ENCODE results near the gene MICALL2.

Gene MICALL2

GRCh38 chr7:1415389-1415990, 43.8 kb downstream of the MICALL2 start:
- H3K4me3 ChIP-seq (replicated peaks; ENCODE audit: low read depth, low read length) = no peak overlapping the region
- TF ChIP-seq, protein P1, sequence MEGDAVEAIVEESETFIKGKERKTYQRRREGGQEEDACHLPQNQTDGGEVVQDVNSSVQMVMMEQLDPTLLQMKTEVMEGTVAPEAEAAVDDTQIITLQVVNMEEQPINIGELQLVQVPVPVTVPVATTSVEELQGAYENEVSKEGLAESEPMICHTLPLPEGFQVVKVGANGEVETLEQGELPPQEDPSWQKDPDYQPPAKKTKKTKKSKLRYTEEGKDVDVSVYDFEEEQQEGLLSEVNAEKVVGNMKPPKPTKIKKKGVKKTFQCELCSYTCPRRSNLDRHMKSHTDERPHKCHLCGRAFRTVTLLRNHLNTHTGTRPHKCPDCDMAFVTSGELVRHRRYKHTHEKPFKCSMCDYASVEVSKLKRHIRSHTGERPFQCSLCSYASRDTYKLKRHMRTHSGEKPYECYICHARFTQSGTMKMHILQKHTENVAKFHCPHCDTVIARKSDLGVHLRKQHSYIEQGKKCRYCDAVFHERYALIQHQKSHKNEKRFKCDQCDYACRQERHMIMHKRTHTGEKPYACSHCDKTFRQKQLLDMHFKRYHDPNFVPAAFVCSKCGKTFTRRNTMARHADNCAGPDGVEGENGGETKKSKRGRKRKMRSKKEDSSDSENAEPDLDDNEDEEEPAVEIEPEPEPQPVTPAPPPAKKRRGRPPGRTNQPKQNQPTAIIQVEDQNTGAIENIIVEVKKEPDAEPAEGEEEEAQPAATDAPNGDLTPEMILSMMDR (IDR thresholded peaks at IDR 0.05; ENCODE audit: low read length, missing control alignments) = no peak
- DNase-seq (ENCODE audit: low read depth) = no peak

GRCh38 chr7:1413936-1414639, 45.2 kb downstream of the MICALL2 start:
- TF ChIP-seq, protein P1 (IDR thresholded peaks at IDR 0.05; ENCODE audit: low read length, missing control alignments) = no peak

DNA sequence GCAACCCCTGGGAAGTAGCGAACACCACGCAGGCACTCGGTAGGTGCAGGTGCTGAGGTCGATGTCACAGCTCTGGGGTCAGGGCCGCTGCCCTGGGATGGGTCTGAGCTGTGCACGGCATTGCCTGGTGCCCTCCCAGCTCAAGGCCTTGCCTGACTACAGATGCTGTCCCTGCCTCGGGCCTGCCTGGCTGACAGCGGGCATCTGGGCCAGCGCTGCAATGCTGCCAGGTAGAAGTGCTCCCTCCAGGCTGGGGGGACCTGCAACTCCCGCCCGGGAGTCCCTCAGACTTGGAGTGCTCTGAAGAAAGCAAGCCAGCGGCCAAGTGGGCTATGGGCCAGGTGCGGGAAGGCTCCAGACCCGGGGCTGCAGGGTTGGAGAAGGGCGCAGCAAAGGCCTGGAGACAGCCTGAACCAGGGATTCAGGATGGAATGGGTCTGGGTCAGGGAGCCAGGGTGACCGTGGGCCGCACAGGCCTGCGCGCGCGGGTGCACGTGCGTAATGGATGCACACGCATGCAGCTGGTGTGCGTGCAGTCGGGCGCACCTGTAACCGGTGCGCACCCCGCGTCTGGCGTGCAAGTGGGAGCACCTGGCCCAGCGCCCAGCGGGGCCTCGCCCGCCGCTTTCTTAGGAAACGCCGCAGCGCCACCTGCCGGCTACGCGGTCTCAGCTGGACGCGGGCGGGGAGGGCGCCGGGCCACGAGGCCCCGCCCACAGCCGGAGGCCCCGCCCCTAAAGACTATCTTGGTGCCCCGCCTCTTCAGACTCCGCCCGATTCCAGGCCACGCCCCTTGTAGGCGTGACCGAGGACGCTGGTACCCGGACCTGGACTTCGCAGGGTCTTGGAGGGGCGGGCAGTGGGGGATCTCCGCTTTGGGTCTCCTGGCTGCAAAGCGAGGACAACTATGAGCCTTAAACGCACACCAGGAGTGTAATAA, 46.7 kb downstream of the MICALL2 start:
- TF ChIP-seq, protein P1 (IDR thresholded peaks at IDR 0.05; ENCODE audit: low read length, missing control alignments) = peak; percentile 36
- H3K4me3 ChIP-seq (replicated peaks; ENCODE audit: low read depth, low read length) = no peak overlapping the region

More at GRCh38 chr7:1413936-1414639, 45.2 kb downstream of the MICALL2 start:
- no peak for DNase-seq (ENCODE audit: low read depth)
- no peak overlapping the region for H3K4me3 ChIP-seq (replicated peaks; ENCODE audit: low read depth, low read length)

DNA sequence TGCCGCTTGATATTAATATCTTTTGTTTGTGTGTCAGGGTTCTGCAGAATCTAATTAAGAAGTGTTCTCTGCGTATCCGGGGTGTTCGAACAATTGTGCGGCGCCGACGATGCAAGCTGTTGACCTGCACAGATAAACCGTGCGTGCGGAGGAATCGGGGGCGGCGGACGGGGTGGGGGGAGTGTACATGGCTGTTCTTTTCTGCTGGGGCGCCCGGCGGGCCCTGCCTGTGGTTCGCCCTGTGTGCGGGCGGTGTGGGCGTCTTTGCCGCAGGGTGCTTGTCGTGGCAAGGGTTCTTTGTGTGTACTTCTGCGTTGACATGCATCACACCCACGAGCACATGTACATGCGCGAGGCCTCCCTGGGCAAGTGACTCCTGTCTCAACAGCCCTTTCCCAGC, 47.9 kb downstream of the MICALL2 start:
- TF ChIP-seq, protein P1 (IDR thresholded peaks at IDR 0.05; ENCODE audit: low read length, missing control alignments) = no peak

More for the DNA sequence above, 46.7 kb downstream of the MICALL2 start:
- DNase-seq (ENCODE audit: low read depth) = peak; percentile 83

DNA sequence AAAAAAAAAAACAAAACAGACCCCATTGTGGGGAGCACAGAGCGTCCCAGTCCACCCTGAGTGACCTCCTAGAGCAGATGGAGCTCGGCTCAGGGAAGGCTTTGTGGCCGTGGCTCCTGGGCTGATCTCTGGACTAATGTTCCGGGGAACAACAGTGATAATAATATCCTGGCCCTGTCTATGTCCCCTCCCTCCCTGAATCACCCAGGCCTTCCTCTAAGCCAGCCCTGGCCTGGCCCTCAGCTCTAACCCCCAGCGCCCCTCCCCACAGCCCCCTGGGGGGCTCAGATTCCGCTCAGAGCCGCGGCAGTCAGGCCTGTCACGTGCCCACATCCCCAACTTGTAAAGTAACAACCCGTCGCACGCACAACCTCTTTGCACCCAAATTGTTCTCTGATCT, 48.3 kb downstream of the MICALL2 start:
- no peak overlapping the region for H3K4me3 ChIP-seq (replicated peaks; ENCODE audit: low read depth, low read length)
- TF ChIP-seq, protein P1 (IDR thresholded peaks at IDR 0.05; ENCODE audit: low read length, missing control alignments) = no peak
- no peak for DNase-seq (ENCODE audit: low read depth)

More for the DNA sequence above, 47.9 kb downstream of the MICALL2 start:
- DNase-seq (ENCODE audit: low read depth) = no peak
- no peak overlapping the region for H3K4me3 ChIP-seq (replicated peaks; ENCODE audit: low read depth, low read length)

DNA sequence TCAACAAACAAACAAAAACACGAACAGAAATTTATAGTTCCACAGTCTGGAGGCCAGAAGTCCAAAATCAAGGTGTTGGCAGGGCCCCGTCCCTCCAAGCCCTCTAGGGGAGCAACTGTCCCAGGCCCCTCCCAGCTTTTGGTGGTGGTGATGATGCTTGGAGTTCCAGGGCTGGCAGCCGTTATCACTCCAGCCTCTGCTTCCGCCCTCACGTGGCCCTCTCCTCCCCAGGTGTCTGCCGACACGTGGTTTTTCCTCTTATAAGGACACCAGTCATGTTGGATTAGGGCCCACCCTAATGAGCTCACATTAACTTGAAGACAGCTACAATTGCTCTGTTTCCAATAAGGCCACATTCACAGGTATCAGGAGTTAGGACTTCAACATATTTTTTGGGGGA, 49.7 kb downstream of the MICALL2 start:
- DNase-seq (ENCODE audit: low read depth) = no peak
- H3K4me3 ChIP-seq (replicated peaks; ENCODE audit: low read depth, low read length) = no peak overlapping the region
- TF ChIP-seq, protein P1 (IDR thresholded peaks at IDR 0.05; ENCODE audit: low read length, missing control alignments) = no peak
